Muscle of back (tissue), 11 donors: ENCODE data around the gene ZBTB7C. TPM values are rescaled to one million over a fixed set of nuclear protein-coding genes. Genes with fewer than 3 reads are reported as not detected.

Experiments used
- DNase-seq, 3 donors: peaks; one replicate each; pipeline versions ENCODE4 v3.0.0 to v3.0.0-alpha.2; 2013
- polyA plus RNA-seq, 10 donors: library from polyadenylated mRNA; unstranded; fragments of 120-200 nt; gene quantifications; one replicate each; pipeline ENCODE4 v1.2.1, GENCODE V29; 2013; ENCODE audit not compliant: insufficient read length in 10 of 10

Gene ZBTB7C
- polyA plus RNA-seq, 10 donors = 2.6 to 5.8 (median 3.8) TPM

GRCh38 chr18:48068916-48069445 lies 340.2 kb downstream of the ZBTB7C start:
- no peak for DNase-seq

- DNase-seq = no peak
Measured at GRCh38 chr18:48066225-48066652, 342.9 kb downstream of the ZBTB7C start.

DNA sequence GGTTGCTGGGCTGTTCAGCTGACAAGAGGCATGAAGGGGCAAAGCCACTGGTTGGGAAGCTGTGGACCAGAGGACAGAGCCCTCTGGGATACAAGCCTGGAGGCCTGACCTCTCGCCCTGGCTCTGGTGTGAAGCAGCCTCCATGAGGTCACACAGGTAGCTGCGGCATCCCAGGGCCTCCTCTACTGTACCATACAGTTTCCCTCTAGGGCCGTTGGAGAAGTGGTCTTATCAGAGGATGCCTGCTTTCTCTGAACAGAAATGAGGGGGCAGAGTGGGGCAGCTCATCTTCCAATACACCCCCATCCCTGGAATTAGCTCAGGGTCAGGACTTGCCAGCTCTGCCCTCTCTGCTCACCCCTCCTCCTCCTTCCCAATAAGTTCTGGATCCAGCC lies 343.6 kb downstream of the ZBTB7C start:
- no peak for DNase-seq

DNA sequence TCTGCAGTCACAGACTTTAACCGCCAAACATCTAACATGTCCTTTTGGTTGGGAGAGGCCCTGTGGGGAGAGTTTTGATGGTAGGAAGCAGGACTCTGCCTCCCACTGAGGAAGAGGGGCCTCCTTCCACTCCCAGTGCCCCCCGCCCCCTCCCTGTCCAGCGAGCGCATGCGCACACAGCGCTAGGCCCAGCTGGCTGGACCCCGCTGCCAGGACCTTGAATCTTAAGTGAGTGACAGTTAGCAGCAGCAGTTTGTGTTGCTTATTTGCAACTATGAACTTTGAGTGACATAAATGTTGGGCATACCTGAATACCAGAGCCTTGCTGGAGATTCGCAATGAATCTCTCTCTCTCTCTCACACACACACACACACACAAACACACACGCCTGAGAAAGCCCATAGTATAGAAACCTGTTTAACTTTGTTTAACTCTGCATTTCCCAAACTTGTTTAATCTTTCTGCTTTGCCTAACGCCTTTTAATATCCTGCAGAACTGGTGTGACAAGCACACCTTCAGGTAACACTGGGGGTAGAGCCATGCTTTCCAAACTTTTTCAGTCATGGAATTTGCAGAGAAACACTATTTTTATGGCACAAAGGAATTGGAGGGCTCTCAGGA lies 344.1 kb downstream of the ZBTB7C start:
- DNase-seq = no peak

DNA sequence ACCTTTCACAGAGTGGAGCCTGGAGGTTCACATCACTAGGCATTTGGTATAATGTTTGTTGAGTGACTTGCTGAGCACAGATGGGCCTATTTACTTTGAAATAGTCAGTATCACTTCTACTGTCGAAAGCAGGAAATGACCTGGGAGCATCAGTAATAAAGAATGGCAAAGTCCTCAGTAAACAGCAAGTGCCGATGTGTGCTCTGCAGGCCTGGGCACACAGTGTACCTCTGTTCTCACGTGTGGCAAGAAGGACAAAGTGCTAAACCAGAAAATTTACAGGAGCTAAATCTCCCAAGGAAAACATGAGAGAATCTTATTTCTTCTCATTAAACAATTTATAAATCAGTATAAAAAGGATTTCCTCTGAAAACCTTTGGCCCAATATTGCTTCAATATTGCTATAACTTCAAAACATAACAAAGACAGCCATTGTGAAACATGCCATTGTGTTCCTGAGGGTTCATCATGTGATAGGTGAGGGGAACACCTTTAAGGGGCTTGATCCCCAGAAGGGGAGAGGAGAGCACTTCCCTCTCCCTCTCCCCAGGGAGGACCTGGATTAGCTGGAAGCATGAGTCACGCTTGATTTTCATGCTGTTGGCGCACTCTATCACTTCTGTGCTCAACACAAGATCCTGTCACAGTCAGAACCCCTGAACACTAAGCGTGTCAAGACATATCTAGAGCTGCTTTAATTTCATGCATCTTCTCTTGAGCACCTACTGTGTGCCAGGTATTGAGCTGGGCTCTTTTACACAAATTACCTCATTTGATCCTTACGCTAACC lies 347.2 kb downstream of the ZBTB7C start:
- DNase-seq = no peak

DNA sequence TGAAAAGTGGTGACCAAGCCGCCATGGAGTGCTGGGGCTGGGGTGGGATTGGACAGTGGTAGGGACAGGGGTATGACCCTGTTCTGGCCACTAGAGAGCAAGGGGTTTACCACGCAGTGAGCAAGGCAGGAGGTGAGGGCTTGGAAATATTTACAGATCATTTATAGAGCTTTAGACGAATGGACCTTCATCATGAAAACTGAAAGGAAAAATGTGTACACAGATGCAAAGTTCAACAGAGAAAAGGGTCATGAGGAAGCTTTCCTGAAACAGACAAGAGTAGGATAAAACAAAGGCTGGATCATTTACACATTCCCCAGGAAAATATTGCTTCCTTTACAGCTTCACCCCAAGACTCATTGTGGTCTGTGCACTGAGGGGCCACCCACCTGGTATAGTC lies 348.2 kb downstream of the ZBTB7C start:
- no peak for DNase-seq

DNA sequence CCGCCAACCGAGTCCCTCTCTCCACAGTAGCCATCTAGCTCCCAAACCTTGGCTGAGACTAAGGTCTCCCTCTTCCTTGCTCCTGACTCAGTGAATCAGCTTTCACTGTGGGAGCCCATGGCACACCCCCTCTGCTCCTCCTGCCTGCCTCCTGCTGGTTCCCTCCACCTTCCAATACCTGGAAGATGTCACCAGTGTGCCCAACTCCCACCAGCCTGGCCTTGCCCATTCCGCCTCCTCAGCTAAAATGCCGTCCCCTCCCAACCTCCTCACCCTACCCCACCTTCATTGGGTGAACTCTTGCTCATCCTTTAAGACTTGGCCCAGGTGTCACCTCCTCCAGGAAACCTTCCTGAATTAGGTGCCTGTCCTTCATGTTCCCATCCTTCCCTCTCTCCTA lies 348.8 kb downstream of the ZBTB7C start:
- DNase-seq = no peak

DNA sequence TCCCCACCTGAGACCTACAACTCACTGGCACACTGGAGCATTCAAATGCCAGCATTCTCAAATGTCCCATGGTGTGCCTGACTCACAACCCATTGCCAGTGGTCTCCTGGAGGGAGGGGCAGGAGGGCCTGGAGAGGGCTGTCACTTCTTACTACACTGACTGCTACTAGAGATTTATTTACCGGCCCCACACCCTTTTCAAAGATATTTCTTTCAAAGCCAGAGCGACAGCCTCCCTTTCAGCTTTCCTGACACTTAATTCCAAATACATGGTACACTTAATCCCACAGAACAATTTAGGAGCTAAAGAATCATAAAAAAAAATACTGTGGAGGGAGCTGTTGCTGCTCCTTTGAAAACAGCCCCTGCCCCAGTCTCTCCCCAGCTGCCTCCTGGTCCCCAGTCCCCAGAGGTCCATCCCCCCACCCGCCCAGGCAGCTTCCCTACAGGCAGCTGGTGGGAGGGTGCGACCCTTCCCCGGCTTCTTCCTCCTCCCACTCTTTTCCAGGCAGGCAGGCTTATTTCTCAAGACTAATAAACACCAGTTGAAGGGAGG lies 349.6 kb downstream of the ZBTB7C start:
- peak in 1 of 3 donors; percentile 45 for DNase-seq

- no peak for DNase-seq
Measured at GRCh38 chr18:48058486-48058885, 350.7 kb downstream of the ZBTB7C start.

- no peak for DNase-seq
Measured at GRCh38 chr18:48057018-48057417, 352.2 kb downstream of the ZBTB7C start.

DNA sequence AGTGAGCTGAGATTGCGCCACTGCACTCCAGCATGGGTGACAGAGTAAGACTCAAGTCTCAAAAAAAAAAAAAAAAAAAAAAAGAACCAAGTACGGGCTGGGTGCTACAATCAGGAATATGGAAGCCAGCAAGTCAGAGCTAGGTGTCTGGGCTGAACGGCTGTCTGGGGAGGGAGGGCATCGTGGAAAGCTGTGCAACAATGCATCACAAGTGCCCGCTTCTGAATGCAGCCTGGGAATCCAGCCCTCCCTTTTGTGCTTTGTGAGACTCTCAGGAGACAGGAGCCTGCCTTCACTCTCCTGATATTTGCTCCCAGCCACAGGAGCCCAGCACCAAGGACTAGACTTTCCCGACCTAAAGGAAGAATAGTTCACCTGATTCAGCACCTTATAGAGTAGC lies 353.8 kb downstream of the ZBTB7C start:
- no peak for DNase-seq

GRCh38 chr18:48053881-48054816 lies 355.0 kb downstream of the ZBTB7C start:
- no peak for DNase-seq

DNA sequence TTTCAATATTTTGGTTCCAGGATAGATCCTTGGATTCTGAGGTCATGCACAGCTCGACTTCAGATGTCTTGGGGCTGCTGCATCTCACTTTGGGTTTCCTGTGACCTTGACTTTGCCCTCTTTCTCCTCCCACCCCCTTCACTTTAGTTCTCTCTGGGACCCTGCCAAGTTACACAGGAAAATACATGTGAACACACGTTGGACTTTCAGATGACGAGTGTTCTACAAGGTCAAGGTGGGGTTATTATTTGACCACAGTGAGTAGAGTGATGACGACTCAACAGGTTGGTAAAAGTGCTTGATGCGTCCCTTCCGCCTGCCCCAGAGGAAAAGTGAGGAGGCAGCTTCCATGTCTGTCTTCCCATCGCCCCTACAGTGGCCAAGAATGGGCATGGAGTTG lies 356.3 kb downstream of the ZBTB7C start:
- DNase-seq = no peak

DNA sequence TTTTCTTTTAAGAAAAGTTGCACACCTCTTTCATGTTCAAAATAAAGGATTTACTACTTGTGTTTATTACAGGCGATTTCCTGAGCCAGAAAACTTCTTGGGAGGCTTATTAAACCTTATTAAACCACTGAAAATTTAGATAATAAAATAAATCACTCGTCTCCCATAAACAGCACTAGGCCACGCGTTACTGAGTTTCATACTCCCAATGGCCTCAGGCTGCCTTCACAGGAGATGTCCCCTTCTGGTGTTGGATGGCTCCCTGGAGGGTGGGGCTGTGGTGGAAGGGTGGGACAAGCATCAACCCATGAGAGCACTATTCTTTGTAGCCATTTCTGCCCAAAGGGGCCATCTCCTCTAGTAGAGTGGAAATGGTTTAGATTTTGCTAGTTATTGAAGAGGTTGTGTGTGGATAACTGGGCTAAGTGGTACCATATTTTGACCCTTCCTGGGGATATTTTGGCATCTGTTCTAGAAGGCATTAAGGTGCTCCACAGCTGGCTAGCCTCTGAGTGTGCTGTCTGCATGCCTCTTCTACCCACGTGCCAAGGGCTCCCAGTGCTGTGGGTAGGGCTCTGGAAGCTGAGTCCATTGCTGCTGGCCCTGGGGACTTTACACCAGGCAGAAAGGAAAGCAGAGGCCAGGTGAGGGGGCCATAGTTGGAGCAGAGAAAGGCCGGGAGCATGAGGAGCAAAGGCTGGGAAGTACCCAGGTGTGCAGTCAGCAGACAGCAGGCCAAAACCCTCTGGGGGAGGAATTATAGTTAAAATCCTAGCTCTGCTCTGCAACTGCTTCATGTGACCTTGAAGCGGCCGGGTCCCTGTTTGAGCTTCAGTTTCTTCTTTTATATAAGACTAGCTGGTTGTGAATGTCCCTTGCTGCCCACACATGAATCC lies 357.0 kb downstream of the ZBTB7C start:
- DNase-seq = no peak

DNA sequence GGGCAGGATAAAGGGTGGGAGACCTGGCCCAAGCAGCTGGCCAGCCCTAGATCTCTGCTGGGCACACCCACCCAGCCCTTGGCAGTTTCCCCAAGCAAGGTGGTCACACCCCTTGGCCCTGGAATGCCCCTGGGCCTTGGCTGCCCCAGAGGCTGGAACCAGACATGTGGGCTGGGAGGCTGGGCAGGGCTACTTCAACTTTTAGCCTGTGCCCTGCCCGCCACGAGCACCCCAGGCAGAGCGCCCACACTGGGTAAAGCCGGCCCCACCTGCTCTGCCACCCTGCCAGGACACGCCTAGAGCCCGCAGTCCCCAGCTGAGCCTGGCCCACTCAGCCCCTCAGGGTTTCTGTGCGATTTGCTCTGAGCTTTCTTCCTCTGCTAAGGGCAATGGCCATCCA lies 359.0 kb downstream of the ZBTB7C start:
- no peak for DNase-seq

DNA sequence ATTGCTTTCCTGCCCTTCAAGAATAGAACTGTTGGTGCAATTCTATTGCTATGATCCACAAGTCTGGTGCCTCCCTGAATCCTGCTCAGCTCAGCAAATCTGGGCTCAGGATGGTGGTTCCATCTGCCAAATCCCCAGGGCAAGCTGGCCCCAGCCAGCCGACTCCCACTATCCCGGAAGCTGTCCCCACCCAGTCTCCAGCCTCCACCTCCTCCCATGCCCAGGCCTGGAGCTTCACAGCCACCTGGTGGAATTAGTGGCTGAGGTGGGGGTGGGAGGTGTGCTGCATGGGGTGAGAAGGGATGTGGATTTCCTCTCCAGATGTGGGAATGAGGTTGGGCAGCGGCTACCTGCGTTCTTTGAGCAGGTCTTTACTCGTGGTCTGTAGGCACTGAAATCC lies 359.4 kb downstream of the ZBTB7C start:
- no peak for DNase-seq

- DNase-seq = no peak
Measured at GRCh38 chr18:48048251-48048650, 360.9 kb downstream of the ZBTB7C start.

GRCh38 chr18:48046843-48047242 lies 362.3 kb downstream of the ZBTB7C start:
- DNase-seq = no peak

DNA sequence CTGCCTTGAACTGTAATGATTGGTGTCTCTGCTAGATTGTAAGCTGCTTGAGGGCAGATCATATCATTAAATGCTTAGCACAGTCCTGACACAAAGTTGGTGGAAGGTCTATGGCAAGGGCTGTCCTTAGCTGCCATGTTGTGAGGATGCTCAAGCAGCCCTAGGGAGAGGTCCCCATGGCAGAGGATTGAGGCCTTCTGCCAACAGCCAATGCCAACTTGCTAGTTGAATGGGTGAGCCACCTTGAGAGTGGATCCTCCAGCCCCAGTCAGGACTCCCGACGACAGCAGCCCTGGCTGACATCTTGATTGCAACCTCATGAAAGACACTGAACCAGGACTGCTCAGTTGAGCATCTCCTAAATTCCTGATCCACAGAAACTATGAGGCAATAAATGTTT lies 363.4 kb downstream of the ZBTB7C start:
- DNase-seq = no peak

GRCh38 chr18:48044944-48045343 lies 364.2 kb downstream of the ZBTB7C start:
- no peak for DNase-seq

DNA sequence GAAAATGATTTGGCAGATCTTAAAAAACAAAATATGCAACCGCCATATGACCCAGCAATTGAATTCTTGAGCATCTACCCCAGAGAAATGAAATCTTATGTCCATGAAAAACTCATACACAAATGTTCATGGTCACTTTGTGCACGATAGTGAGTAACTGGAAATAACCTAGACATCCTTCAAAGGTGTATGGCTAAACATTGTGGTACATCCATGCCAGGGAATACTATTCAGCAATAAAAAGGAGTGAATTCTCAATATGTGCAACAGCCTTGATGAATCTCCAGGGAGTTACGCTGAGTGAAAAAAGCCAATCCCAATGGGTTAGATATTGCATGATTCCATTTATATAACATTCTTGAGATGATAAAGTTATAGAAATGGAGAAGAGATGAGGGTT lies 366.0 kb downstream of the ZBTB7C start:
- DNase-seq = no peak
